ELR (cell line): Measurements from ENCODE around the gene SBK3.
"Not testable (repeated sequence)": the region's sequence is repeated elsewhere in the genome, so short reads cannot be mapped to it uniquely, and the experiment has no call there.

Experiments
- DNase-seq: peaks from one replicate; pipeline ENCODE4 v3.0.0-alpha.2; 2015; ENCODE audit warnings: low read depth

SBK3 gene

GRCh38 chr19:55573929-55574328, 28.6 kb upstream of the SBK3 start:
- DNase-seq: not testable (repeated sequence)

DNA sequence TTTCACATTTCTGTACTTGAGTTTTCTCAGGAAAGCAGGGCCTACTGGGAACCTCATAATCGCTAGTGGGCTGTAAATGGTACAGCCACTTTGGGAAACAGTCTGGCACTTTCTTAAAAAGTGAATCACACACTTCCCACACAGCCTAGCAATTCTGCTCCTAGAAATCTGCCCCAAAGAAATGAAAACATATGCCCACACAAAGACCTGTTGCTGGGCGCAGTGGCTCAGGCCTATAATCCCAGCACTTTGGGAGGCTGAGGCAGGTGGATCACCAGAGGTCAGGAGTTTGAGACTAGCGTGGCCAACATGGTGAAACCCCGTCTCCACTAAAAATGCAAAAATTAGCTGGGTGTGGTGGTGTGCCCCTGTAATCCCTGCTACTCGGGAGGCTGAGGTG, 24.1 kb upstream of the SBK3 start:
- not testable (repeated sequence) for DNase-seq

GRCh38 chr19:55567708-55568328, 22.5 kb upstream of the SBK3 start:
- no peak for DNase-seq

DNA sequence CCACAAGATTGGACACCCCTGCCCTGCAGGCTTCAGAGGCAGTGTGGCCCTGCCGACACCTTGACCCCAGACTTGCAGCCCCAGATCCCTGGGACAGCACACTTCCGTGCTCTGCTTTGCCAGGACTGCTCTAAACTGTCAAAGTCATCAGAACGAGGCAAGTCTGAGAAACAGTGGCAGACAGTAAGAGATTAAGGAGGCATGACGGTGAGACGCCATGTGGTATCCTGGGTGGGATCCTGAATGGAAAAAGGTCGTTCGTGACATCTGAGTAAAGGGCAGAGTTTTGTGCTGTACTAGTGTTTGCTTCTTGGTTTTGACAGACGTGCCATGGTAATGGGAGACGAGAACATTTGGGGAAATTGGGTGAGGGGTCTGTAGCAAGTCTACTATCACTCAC, 21.5 kb upstream of the SBK3 start:
- no peak for DNase-seq

GRCh38 chr19:55563261-55563690, 17.9 kb upstream of the SBK3 start:
- no peak for DNase-seq

DNA sequence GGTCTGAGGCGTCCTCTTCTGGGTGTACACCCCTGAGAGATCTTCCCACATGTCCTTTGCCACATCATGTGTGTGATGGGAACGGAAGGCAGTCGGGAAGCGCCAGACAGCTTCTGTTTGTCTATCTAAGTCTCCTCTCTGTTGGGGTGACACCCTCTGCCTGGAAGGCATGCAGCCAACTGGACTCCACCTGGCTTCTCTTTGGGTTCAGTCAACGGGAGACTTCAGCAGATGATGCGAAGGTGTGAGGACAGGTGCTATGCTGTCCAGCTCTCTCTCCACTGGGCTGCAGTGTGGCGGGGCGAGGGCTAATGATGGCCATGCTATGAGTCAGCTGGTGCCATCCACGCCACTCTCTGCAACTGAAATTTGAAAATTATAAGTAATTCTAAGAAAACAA, 14.3 kb upstream of the SBK3 start:
- DNase-seq: no peak

GRCh38 chr19:55554741-55555152, 9.4 kb upstream of the SBK3 start:
- DNase-seq: no peak

- no peak for DNase-seq
Observed at GRCh38 chr19:55554302-55554701, 9.0 kb upstream of the SBK3 start.

DNA sequence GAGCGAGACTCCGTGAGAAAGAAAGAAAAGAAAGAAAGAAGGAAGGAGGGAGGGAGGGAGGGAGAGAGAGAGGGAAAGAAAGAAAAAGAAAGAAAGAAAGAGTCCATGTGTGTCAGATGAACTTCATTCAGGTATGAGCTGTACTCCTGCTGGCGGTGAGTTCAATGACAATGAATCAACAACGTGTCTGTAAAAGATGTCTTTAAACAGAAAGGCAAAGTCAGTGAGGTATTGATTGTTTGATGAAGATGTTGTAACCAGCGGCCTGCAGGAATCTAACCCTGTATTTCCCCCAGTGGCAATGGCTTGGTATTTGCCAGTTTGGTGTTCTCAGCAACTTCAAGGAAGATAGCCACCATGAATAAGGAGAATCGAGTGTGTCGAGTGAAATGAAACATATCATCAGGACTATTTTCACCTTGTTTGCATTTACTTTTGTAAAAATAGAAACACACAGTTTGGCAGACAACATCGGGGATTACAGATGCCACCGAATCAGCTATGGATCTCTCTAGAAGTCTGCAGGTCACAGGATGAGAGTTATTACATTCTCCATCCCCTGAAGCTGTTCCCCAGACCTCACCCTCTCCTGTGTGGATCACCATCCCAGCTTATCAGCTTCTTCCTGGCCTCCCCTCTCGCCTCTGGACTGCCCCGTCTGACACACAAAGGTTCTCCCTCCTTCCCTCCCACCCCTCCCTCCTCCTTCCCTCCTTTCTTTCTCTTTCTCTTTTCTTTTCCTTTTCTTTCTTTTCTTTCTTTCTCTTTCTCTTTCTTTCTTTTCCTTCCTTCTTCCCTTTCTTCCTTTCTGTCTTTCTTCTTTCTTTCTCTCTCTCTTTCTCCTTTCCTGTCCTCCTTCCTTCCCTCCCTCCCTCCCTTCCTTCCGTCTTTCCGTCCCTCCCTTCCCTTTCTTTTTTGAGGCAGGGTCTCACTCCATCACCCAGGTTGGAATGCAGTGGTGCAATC, 8.2 kb upstream of the SBK3 start:
- no peak for DNase-seq

DNA sequence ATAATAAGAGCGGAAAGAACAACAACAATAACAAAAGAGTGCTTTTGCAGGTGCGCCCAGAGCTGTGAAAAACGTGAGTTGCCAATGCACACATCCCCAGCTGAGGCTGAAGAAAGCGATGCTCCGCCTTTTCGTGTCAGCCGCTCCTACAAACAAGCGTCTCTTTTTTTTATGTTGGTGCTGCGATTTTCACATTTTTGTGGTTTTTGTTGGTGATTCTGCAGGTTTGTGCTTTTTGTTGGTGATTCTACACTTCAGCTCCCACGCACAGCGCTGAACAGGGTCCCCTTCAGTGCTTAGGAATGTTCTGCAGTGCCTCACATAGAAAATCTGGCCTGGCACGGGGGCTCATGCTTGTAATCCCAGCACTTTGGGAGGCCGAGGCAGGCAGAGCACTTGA, 7.3 kb upstream of the SBK3 start:
- DNase-seq: peak; percentile 71

DNA sequence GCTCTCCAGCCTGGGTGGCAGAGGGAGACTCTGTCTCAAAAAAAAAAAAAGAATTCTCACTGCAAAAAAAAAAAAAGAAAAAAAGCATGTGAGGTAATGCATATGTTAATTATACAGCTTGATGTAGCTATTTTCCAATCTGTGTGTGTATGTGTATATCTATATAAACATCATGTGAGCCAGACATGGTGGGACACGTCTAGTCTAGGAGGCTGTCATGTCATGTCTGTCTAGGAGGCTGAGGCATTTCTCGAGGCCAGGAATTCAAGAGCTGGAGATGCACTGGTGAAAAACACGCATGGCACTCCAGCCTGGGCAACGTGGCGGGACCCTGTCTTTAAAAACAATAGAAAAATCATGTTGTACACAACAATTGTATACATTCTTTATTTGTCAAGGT, 6.9 kb upstream of the SBK3 start:
- DNase-seq: no peak

DNA sequence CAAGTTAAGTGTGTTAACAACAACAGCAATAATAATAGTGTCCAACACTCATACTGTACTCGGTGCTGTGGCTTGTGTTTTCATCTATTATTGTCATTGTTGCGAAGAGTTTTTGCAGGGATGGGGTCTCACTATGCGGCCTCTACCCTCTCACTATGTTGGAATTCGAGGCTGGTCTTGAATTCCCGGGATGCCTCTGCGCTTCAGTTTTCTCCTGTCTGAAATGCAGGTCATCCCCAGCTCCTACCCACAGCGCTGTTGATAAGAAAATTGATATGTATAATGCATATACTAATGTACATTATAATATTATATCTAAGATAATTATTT, 4.9 kb upstream of the SBK3 start:
- DNase-seq: peak; percentile 43

- peak; percentile 91 for DNase-seq
Observed at GRCh38 chr19:55549500-55550320, 4.4 kb upstream of the SBK3 start.

- peak; percentile 38 for DNase-seq
Observed at GRCh38 chr19:55546822-55547614, 1.7 kb upstream of the SBK3 start.

DNA sequence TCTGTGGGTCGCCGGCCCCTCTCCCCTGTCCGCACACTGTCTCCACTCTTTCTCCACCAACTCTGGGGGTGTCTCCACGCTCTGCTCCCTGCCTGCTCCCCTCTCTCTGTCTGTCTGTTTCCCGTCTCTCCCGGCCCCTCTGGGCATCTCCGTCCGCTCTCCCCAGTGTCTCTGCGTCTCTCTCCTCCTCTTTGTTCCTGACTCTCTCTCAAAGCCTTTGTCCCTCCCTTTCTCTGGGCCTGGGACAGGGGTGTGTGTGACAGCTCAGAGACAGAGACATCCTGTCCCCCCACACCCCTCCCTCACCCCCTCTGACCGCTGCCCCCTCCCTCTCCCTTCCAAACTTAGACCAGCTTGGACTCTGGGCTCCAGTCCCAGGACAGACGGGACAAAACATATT, 668 bp upstream of the SBK3 start:
- DNase-seq: no peak

DNA sequence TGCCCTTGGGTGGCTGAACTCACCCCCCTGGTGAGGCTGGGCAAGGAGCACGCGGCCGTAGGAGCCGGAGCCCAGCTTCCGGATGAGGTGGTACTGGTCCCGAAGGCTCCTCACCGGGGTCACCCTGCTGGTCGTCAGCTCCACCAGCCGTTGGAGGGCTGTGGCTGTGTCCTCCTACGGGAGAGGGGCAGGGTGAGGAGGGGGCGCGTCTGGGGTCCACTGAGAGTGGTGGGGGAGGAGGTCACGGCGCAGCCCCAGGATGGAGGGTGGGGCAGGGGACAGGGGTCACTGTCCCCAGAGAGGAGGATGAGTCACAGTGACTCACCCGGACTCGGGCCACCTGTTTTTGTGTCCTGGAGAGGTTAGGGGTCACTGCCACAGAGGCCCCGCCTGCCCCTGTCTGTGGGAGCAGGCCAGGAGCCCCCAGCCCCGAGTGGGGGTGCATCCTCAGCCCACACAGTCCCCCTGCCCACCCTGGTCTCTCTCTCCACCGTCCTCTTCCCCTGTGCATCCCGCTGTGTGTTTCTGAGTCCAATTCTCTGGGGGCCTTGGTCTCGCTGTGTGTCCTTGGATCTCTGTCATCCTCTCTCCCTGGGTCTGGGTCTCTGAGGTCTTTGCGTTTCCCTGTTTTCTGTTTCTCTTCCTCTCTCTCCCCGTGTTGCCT, 435 bp downstream of the SBK3 start:
- DNase-seq: no peak

DNA sequence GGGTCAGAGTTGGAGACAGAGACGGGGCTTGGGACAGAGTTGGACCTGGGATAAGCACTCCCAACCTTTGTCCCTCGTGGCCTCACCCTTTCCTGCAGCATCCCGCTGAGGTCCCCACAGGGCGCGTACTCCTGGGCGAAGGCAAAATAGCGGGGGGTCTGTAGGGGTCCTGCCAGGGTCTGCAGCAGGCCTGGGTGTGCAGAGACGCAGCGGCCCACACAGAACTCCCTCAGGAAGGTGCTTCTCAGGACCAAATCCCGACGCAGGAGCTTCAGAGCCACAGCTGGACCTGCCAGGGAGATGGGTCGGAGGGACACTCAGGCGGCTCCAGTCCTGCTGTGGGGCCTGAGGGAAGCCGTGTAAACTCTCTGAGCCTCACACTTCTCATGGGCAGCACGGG, 1.3 kb downstream of the SBK3 start:
- DNase-seq: no peak

GRCh38 chr19:55543567-55543966, 1.8 kb downstream of the SBK3 start:
- DNase-seq: no peak

DNA sequence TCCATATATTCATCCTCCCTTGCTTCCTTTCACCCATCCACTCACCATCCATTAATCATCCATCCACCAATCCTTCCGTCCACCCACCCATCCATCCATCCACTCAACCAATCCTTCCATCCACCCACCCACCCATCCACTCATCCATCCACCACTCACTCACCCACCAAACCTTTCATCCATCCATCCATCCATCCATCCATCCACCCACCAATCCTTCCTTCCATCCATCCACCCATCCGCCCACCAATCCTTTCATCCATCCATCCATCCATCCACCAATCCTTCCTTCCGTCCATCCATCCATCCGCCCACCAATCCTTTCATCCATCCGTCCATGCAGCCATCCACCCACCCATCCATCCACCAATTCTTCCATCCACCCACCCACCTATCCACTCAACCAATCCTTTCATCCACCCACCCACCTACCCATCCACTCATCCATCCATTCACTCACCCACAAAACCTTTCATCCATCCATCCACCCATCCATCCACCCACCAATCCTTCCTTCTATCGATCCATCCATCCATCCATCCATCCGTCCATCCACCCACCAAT, 3.0 kb downstream of the SBK3 start:
- no peak for DNase-seq

GRCh38 chr19:55541091-55541490, 4.3 kb downstream of the SBK3 start:
- no peak for DNase-seq

DNA sequence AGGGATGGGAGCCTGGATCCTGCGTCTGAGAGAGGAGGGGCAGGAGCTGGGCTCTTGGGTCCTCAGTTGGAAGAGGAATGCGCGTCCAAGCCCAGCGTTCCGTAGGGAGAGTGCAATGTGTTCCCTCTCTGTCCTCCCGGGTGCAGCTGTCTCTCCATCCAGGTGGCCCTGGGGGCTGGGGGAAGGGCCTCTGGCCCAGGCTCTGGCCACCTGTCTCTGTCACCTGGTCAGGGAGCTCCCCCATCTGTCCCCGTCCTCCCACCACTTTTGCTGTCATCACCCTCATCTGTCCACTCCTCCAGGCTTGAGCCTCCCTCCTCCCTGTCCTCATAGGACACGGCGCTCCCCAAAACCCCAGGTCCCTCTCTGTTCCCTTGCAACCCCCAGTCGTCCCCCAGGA, 4.7 kb downstream of the SBK3 start:
- no peak for DNase-seq
